AG04450 (cell line): ENCODE measurements around the gene IL22. TPM values are rescaled to one million over a fixed set of nuclear protein-coding genes. Genes with fewer than 3 reads are reported as not detected.
A peak's percentile ranks its signal among the peaks of the same experiment; 100 is the strongest.

Experiments used
- CTCF ChIA-PET: fragments of 300-600, 350-600 bp; formaldehyde crosslinking; extraction: SDS; loops from one replicate; lab custom pipeline; 2022; ENCODE audit warnings: antibody characterized with exemption, inconsistent platforms; lab: Charles Lee
- POLR2A ChIA-PET: fragments of 350-600 bp; formaldehyde crosslinking; extraction: SDS; loops from one replicate; lab custom pipeline; 2021; ENCODE audit warnings: antibody characterized with exemption, inconsistent platforms; lab: Yijun Ruan, JAX
- DNase-seq: peaks from one replicate; pipeline ENCODE4 v3.0.0-alpha.2; 2011; ENCODE audit warnings: low read depth, low spot score
- H3K27ac ChIP-seq: one replicate; pipeline ENCODE4 v1.5.1; 2012; ENCODE audit warnings: low read depth, low read length, control low read depth
- H3K27me3 ChIP-seq: one replicate; pipeline ENCODE4 v1.6.0; 2012; ENCODE audit warnings: low read length; ENCODE audit not compliant: control insufficient read depth, insufficient read depth
- H3K4me3 ChIP-seq: 2 replicates; pipeline ENCODE4 v1.5.1; 2011; ENCODE audit warnings: mild to moderate bottlenecking, low read depth, low read length, control low read depth
- H3K9me3 ChIP-seq: 2 replicates; pipeline ENCODE4 v1.5.1; 2012; ENCODE audit warnings: low read length; ENCODE audit not compliant: control insufficient read depth, insufficient read depth
- CTCF ChIP-seq: IDR thresholded peaks from 2 replicates; pipeline ENCODE4 v1.5.1; 2011; ENCODE audit warnings: low read depth, low read length, control low read depth, inconsistent platforms
- polyA plus RNA-seq: library from polyadenylated mRNA; depleted of rRNA; stranded (reverse); fragments of >200 nt; gene quantifications from 2 replicates; pipeline ENCODE4 v1.2.3, GENCODE V29; 2011

Gene IL22
- polyA plus RNA-seq, 1 experiment = not detected

DNA sequence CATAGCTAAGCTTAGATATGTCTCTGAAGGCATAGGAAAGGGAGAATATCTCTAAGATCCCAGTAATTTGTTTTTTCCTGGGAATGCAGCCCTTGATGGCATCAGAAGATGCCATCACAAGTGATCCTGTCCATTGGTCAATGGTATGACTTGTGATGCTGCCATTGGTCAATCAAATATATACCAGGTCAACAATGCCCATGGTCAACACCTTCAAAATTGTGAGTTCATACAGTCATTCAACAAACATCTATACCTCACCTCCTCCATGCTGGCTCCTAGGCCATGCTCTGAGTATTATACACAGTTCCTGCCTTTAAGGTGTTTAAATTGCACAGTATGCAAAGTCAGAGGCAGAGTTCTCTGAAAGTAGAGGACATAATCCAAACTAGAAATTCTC lies 19.3 kb upstream of the IL22 start:
- TF ChIP-seq CTCF = no peak
- ChIA-PET CTCF (interaction anchor here (1.9 kb wide), 1 partner anchor 49 kb away, joined by 5 read pairs; no protein-coding TSS in a partner anchor), POLR2A (no interaction called here)
- no peaks in the 10 kb centered on the region for H3K27me3 ChIP-seq
- H3K9me3 ChIP-seq = no peaks in the 10 kb centered on the region
- no peak for DNase-seq
- H3K4me3 ChIP-seq = no peak overlapping the region
- H3K27ac ChIP-seq = no peak overlapping the region

- peak; percentile 51 for DNase-seq
- Histone ChIP-seq H3K27me3 (no peaks in the 10 kb centered on the region), H3K9me3 (no peaks in the 10 kb centered on the region), H3K4me3 (no peak overlapping the region), H3K27ac (peak overlapping the region; percentile 31)
- CTCF ChIA-PET = interaction anchor here (0.5 to 1.9 kb wide), 5 partner anchors 45 to 915 kb away, joined by 3 to 5 read pairs (median 4); no protein-coding TSS in a partner anchor
- TF ChIP-seq CTCF = no peak
- POLR2A ChIA-PET = no interaction called here
Observed at GRCh38 chr12:68271346-68271745, 17.9 kb upstream of the IL22 start.

DNA sequence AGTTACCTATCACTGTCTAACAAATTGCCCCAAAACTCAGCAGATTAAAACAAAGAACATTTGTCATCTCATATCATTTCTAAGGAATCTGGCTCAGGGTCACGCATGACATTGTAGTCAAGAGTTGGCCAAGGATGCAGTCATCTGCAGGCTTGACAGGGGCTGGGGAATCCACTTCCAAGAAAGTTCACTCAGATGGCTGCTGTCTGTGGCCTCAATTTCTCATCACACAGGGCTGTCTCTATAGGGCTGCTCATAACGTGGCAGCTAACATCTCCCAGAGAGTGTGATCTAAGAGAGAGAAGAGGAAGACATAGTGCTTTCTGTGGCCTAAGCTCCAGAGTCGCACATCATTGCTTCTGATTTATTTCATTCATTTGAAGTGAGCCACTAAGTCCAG lies 17.0 kb upstream of the IL22 start:
- H3K9me3 ChIP-seq = no peaks in the 10 kb centered on the region
- H3K4me3 ChIP-seq = no peak overlapping the region
- CTCF ChIA-PET = no interaction called here
- DNase-seq = no peak
- TF ChIP-seq CTCF = no peak
- H3K27ac ChIP-seq = no peak overlapping the region
- no peaks in the 10 kb centered on the region for H3K27me3 ChIP-seq
- POLR2A ChIA-PET = no interaction called here

GRCh38 chr12:68269779-68270178 lies 16.4 kb upstream of the IL22 start:
- Histone ChIP-seq H3K4me3 (no peak overlapping the region), H3K27ac (no peak overlapping the region), H3K9me3 (no peaks in the 10 kb centered on the region), H3K27me3 (no peaks in the 10 kb centered on the region)
- TF ChIP-seq CTCF = no peak
- ChIA-PET POLR2A (no interaction called here), CTCF (interaction anchor here (0.6 kb wide), 1 partner anchor 11 kb away, joined by 3 read pairs; no protein-coding TSS in a partner anchor)
- DNase-seq = no peak

DNA sequence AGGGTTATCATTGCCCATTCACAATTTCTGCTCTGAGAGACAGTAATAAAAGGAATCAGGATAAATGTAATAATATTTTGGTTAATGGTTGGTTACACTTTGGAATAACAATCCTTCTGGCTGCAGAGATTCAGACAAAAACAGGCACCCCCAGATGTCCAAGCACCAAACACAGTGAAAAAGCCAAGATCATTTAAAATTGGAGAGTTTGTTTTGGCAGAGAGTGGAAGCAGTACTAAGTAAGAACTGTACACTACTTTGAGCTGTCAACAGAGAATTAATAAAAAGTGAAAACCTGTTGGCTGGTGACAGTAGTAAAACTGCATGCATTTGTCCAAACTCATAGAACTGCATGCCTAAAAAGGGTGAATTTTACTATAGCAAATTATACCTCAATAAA lies 15.6 kb upstream of the IL22 start:
- ChIA-PET POLR2A (no interaction called here), CTCF (interaction anchor here (0.6 kb wide), 1 partner anchor 11 kb away, joined by 3 read pairs; no protein-coding TSS in a partner anchor)
- TF ChIP-seq CTCF = no peak
- no peak overlapping the region for H3K27ac ChIP-seq
- H3K9me3 ChIP-seq = no peaks in the 10 kb centered on the region
- DNase-seq = no peak
- H3K4me3 ChIP-seq = no peak overlapping the region
- no peaks in the 10 kb centered on the region for H3K27me3 ChIP-seq
